GM12864 (cell line): ENCODE data around the gene GRIP2.

Source experiments
- DNase-seq: peaks from one replicate; pipeline ENCODE4 v3.0.0-alpha.2; 2011; ENCODE audit warnings: low read depth
- H3K4me3 ChIP-seq: 2 replicates; pipeline ENCODE4 v1.5.1; 2011; ENCODE audit warnings: mild to moderate bottlenecking, low read depth, low read length, control low read depth
- CTCF ChIP-seq: IDR thresholded peaks from 2 replicates; pipeline ENCODE4 v1.5.1; 2011; ENCODE audit warnings: low read depth, mild to moderate bottlenecking, moderate library complexity, low read length, control low read depth, inconsistent platforms; ENCODE audit errors: missing control alignments

The GRIP2 gene

GRCh38 chr3:14536837-14537589 lies 3.1 kb downstream of the GRIP2 start:
- H3K4me3 ChIP-seq: no peak overlapping the region
- DNase-seq: no peak
- no peak for TF ChIP-seq CTCF

GRCh38 chr3:14536055-14536815 lies 3.9 kb downstream of the GRIP2 start:
- no peak for DNase-seq
- no peak for TF ChIP-seq CTCF
- no peak overlapping the region for H3K4me3 ChIP-seq

GRCh38 chr3:14535616-14536015 lies 4.5 kb downstream of the GRIP2 start:
- no peak for TF ChIP-seq CTCF
- DNase-seq: no peak
- no peak overlapping the region for H3K4me3 ChIP-seq

GRCh38 chr3:14534516-14535191 lies 5.5 kb downstream of the GRIP2 start:
- H3K4me3 ChIP-seq: no peak overlapping the region
- no peak for TF ChIP-seq CTCF
- DNase-seq: no peak

- TF ChIP-seq CTCF: no peak
- H3K4me3 ChIP-seq: no peak overlapping the region
- DNase-seq: no peak
Observed at GRCh38 chr3:14533457-14533958, 6.6 kb downstream of the GRIP2 start.

- no peak for TF ChIP-seq CTCF
- no peak for DNase-seq
- no peak overlapping the region for H3K4me3 ChIP-seq
Observed at GRCh38 chr3:14532691-14533456, 7.3 kb downstream of the GRIP2 start.
